ENCODE data around the gene USP32.
"Not testable (repeated sequence)": the region's sequence is repeated elsewhere in the genome, so short reads cannot be mapped to it uniquely, and the experiment has no call there.

GRCh38 chr17:60205782-60206181 is 186.2 kb downstream of the USP32 start:
- not testable (repeated sequence) for TF ChIP-seq CTCF, POLR2AphosphoS5, POLR2A (IDR thresholded peaks at IDR 0.05)
